Measurements from ENCODE around the gene IFT57. TPM values are rescaled to one million over a fixed set of nuclear protein-coding genes. Genes with fewer than 3 reads are reported as not detected.

Gene IFT57
- total RNA-seq, 1 donor from 2014 or later: 31.4 TPM

GRCh38 chr3:108180194-108180593 lies 42.0 kb downstream of the IFT57 start:
- Mint-ChIP-seq H3K27ac (ENCODE audit: unreplicated experiment) (no peak overlapping the region), H3K4me1 (ENCODE audit: unreplicated experiment) (peaks cover 14% of the 10 kb centered on the region), H3K9me3 (ENCODE audit: unreplicated experiment) (no peaks in the 10 kb centered on the region), H3K36me3 (ENCODE audit: low read depth, unreplicated experiment) (peaks cover 6% of the 10 kb centered on the region), H3K4me3 (ENCODE audit: unreplicated experiment) (no peak overlapping the region), H3K27me3 (ENCODE audit: unreplicated experiment) (no peaks in the 10 kb centered on the region)
- no peak for TF ChIP-seq CTCF (IDR thresholded peaks at IDR 0.05; ENCODE audit: unreplicated experiment)
- DNase-seq (ENCODE audit: low spot score): no peak

GRCh38 chr3:108178676-108179075 lies 43.5 kb downstream of the IFT57 start:
- Mint-ChIP-seq H3K4me3 (ENCODE audit: unreplicated experiment) (no peak overlapping the region), H3K27ac (ENCODE audit: unreplicated experiment) (no peak overlapping the region), H3K36me3 (ENCODE audit: low read depth, unreplicated experiment) (no peaks in the 10 kb centered on the region), H3K4me1 (ENCODE audit: unreplicated experiment) (peaks cover 14% of the 10 kb centered on the region), H3K27me3 (ENCODE audit: unreplicated experiment) (no peaks in the 10 kb centered on the region), H3K9me3 (ENCODE audit: unreplicated experiment) (no peaks in the 10 kb centered on the region)
- no peak for TF ChIP-seq CTCF (IDR thresholded peaks at IDR 0.05; ENCODE audit: unreplicated experiment)
- DNase-seq (ENCODE audit: low spot score): no peak

- no peak for DNase-seq (ENCODE audit: low spot score)
- TF ChIP-seq CTCF (IDR thresholded peaks at IDR 0.05; ENCODE audit: unreplicated experiment): no peak
- no peak overlapping the region for H3K4me3 Mint-ChIP-seq (ENCODE audit: unreplicated experiment)
- H3K9me3 Mint-ChIP-seq (ENCODE audit: unreplicated experiment): no peaks in the 10 kb centered on the region
- H3K36me3 Mint-ChIP-seq (ENCODE audit: low read depth, unreplicated experiment): no peaks in the 10 kb centered on the region
- peaks cover 14% of the 10 kb centered on the region for H3K4me1 Mint-ChIP-seq (ENCODE audit: unreplicated experiment)
- no peaks in the 10 kb centered on the region for H3K27me3 Mint-ChIP-seq (ENCODE audit: unreplicated experiment)
- H3K27ac Mint-ChIP-seq (ENCODE audit: unreplicated experiment): no peak overlapping the region
Observed at GRCh38 chr3:108177536-108177935, 44.7 kb downstream of the IFT57 start.

- no peaks in the 10 kb centered on the region for H3K36me3 Mint-ChIP-seq (ENCODE audit: low read depth, unreplicated experiment)
- H3K9me3 Mint-ChIP-seq (ENCODE audit: unreplicated experiment): no peaks in the 10 kb centered on the region
- H3K4me3 Mint-ChIP-seq (ENCODE audit: unreplicated experiment): no peak overlapping the region
- no peak overlapping the region for H3K27ac Mint-ChIP-seq (ENCODE audit: unreplicated experiment)
- no peak for DNase-seq (ENCODE audit: low spot score)
- peaks cover 5% of the 10 kb centered on the region for H3K4me1 Mint-ChIP-seq (ENCODE audit: unreplicated experiment)
- H3K27me3 Mint-ChIP-seq (ENCODE audit: unreplicated experiment): no peaks in the 10 kb centered on the region
- TF ChIP-seq CTCF (IDR thresholded peaks at IDR 0.05; ENCODE audit: unreplicated experiment): no peak
Observed at GRCh38 chr3:108175352-108175751, 46.9 kb downstream of the IFT57 start.

GRCh38 chr3:108171106-108171505 lies 51.1 kb downstream of the IFT57 start:
- Mint-ChIP-seq H3K27me3 (ENCODE audit: unreplicated experiment) (no peaks in the 10 kb centered on the region), H3K9me3 (ENCODE audit: unreplicated experiment) (no peaks in the 10 kb centered on the region), H3K4me1 (ENCODE audit: unreplicated experiment) (peaks cover under 1% of the 10 kb centered on the region), H3K36me3 (ENCODE audit: low read depth, unreplicated experiment) (no peaks in the 10 kb centered on the region), H3K27ac (ENCODE audit: unreplicated experiment) (no peak overlapping the region), H3K4me3 (ENCODE audit: unreplicated experiment) (no peak overlapping the region)
- no peak for DNase-seq (ENCODE audit: low spot score)
- no peak for TF ChIP-seq CTCF (IDR thresholded peaks at IDR 0.05; ENCODE audit: unreplicated experiment)

Data from endothelial cell (in vitro differentiated cells).